OCI-LY3 (cell line): ENCODE measurements around the gene HYAL3.

Source experiments
- H2AFZ ChIP-seq: fragments of 200-600, 300-600 bp; shearing (Covaris generic); 2 replicates; pipeline ENCODE4 v1.6.0; 2014; ENCODE audit warnings: antibody characterized with exemption, low read depth, low read length
- H3K27ac ChIP-seq: fragments of 200-600, 300-600 bp; sonication (generic); 2 replicates; pipeline ENCODE4 v1.5.1; 2014; ENCODE audit warnings: mild to moderate bottlenecking, low read length, moderate library complexity, mixed read lengths
- H3K27me3 ChIP-seq: fragments of 200-600, 300-600 bp; sonication (generic); 2 replicates; pipeline ENCODE4 v1.6.1; 2014; ENCODE audit warnings: low read depth, low read length, mixed read lengths
- H3K36me3 ChIP-seq: fragments of 200-600, 300-600 bp; sonication (generic); replicated peaks from 2 replicates; pipeline ENCODE3; 2014; ENCODE audit warnings: low read depth, low read length, mixed read lengths
- H3K4me1 ChIP-seq: fragments of 300-600, 200-600 bp; sonication (generic); 2 replicates; pipeline ENCODE4 v1.6.1; 2014; ENCODE audit warnings: low read length, mixed read lengths
- H3K4me2 ChIP-seq: fragments of 200-600, 300-600 bp; sonication (generic); 2 replicates; pipeline ENCODE4 v1.6.1; 2014; ENCODE audit warnings: low read length, mixed read lengths
- H3K4me3 ChIP-seq: fragments of 300-600, 200-600 bp; sonication (generic); 2 replicates; pipeline ENCODE4 v1.5.1; 2014; ENCODE audit warnings: antibody characterized with exemption, mild to moderate bottlenecking, low read length, moderate library complexity
- H3K79me2 ChIP-seq: fragments of 300-600, 200-600 bp; shearing (Covaris generic); 2 replicates; pipeline ENCODE4 v1.6.1; 2014; ENCODE audit warnings: mild to moderate bottlenecking, low read length, mixed read lengths
- H3K9ac ChIP-seq: fragments of 300-600, 200-600 bp; shearing (Covaris generic); 2 replicates; pipeline ENCODE4 v1.6.0; 2014; ENCODE audit warnings: mild to moderate bottlenecking, low read length, moderate library complexity
- H3K9me3 ChIP-seq: fragments of 200-600, 300-600 bp; shearing (Covaris generic); 2 replicates; pipeline ENCODE4 v1.6.1; 2014; ENCODE audit warnings: low read length, mixed read lengths; ENCODE audit not compliant: insufficient read depth
- H4K20me1 ChIP-seq: fragments of 200-600, 300-600 bp; sonication (generic); 2 replicates; pipeline ENCODE4 v1.6.1; 2016; ENCODE audit warnings: low read length, mixed read lengths; ENCODE audit not compliant: insufficient read depth
- CTCF ChIP-seq: fragments of 200-600, 300-600 bp; sonication (generic); IDR thresholded peaks from 2 replicates; pipeline ENCODE4 v1.5.1; 2014; ENCODE audit warnings: antibody characterized with exemption, low read length, low read depth
- EZH2phosphoT487 ChIP-seq: fragments of 200-600 bp; shearing (Covaris generic); IDR thresholded peaks from 2 replicates; pipeline ENCODE4 v1.6.1; 2018; ENCODE audit warnings: antibody characterized with exemption, mixed run types, low read depth

HYAL3 gene

GRCh38 chr3:50275996-50276761, 23.0 kb downstream of the HYAL3 start:
- H3K4me3 ChIP-seq = no peak overlapping the region
- H3K4me2 ChIP-seq = no peak overlapping the region
- H3K9me3 ChIP-seq = no peaks in the 10 kb centered on the region
- no peaks in the 10 kb centered on the region for H4K20me1 ChIP-seq
- H3K79me2 ChIP-seq = no peaks in the 10 kb centered on the region
- H3K36me3 ChIP-seq = no peaks in the 10 kb centered on the region
- peaks cover 9% of the 10 kb centered on the region; the same call in 1 of the 2 replicates for H3K4me1 ChIP-seq
- no peak overlapping the region for H3K27ac ChIP-seq
- TF ChIP-seq CTCF (no peak), EZH2phosphoT487 (no peak)
- peaks cover 4% of the 10 kb centered on the region; the same call in 1 of the 2 replicates for H3K27me3 ChIP-seq
- no peak overlapping the region for H3K9ac ChIP-seq
- no peak overlapping the region for H2AFZ ChIP-seq

- Histone ChIP-seq H3K36me3 (no peaks in the 10 kb centered on the region), H3K9me3 (no peaks in the 10 kb centered on the region), H3K4me2 (no peak overlapping the region), H3K4me1 (peaks cover 9% of the 10 kb centered on the region; the same call in 1 of the 2 replicates), H3K79me2 (no peaks in the 10 kb centered on the region), H4K20me1 (no peaks in the 10 kb centered on the region), H3K9ac (no peak overlapping the region), H3K27ac (no peak overlapping the region), H2AFZ (no peak overlapping the region), H3K27me3 (peaks cover 4% of the 10 kb centered on the region; the same call in 1 of the 2 replicates), H3K4me3 (no peak overlapping the region)
- TF ChIP-seq EZH2phosphoT487 (no peak), CTCF (no peak)
Measured at GRCh38 chr3:50275141-50275995, 23.8 kb downstream of the HYAL3 start.

- Histone ChIP-seq H3K9ac (no peak overlapping the region), H2AFZ (no peak overlapping the region), H3K27me3 (peaks cover 4% of the 10 kb centered on the region; the same call in 1 of the 2 replicates), H3K79me2 (no peaks in the 10 kb centered on the region), H3K4me3 (no peak overlapping the region), H3K4me2 (peak overlapping the region; percentile 53), H3K27ac (no peak overlapping the region), H4K20me1 (no peaks in the 10 kb centered on the region), H3K36me3 (no peaks in the 10 kb centered on the region), H3K4me1 (peaks cover 9% of the 10 kb centered on the region; the same call in 1 of the 2 replicates), H3K9me3 (no peaks in the 10 kb centered on the region)
- TF ChIP-seq EZH2phosphoT487 = no peak
- TF ChIP-seq CTCF = peak; percentile 95
Measured at GRCh38 chr3:50274371-50275104, 24.7 kb downstream of the HYAL3 start.
